ENCODE data around the gene SEPSECS. TPM values are rescaled to one million over a fixed set of nuclear protein-coding genes. Genes with fewer than 3 reads are reported as not detected.

Gene SEPSECS
- total and polyA plus RNA-seq, 2 of the 13 experiments (the other 11 are each of a cell fraction or from before 2014, with no cell fraction given): 9.4 to 14.3 TPM

- no peak for FAIRE-seq
- in situ Hi-C loops (cut with HindIII; ENCODE audit: extremely low pct_ligation_motif_present, low pct_unique_long_range_greater_than_20kb) (no loop called here), intact Hi-C loops (cut with micrococcal nuclease; ENCODE audit: unreplicated experiment) (no loop called here)
- TF ChIP-seq ZBTB10 (CRISPR knock-in tag; IDR thresholded peaks at IDR 0.05; ENCODE audit: borderline replicate concordance) (no peak), ZFP41 (CRISPR knock-in tag; IDR thresholded peaks at IDR 0.05; ENCODE audit: borderline replicate concordance) (no peak), KLF16 (CRISPR knock-in tag; IDR thresholded peaks at IDR 0.05) (no peak), ZUFSP (CRISPR knock-in tag; IDR thresholded peaks at IDR 0.05; ENCODE audit: borderline replicate concordance) (no peak), HOXA9 (CRISPR knock-in tag; IDR thresholded peaks at IDR 0.05; ENCODE audit: borderline replicate concordance) (no peak), ZNF580 (CRISPR knock-in tag; IDR thresholded peaks at IDR 0.05; ENCODE audit: borderline replicate concordance, low read depth) (no peak), GZF1 (CRISPR knock-in tag; IDR thresholded peaks at IDR 0.05) (no peak), ZNF33B (CRISPR knock-in tag; IDR thresholded peaks at IDR 0.05) (no peak), ZFAT (CRISPR knock-in tag; conservative IDR thresholded peaks at IDR 0.05) (no peak), SRY (CRISPR knock-in tag; IDR thresholded peaks at IDR 0.05) (no peak), SRSF4 (IDR thresholded peaks at IDR 0.05; ENCODE audit: low read depth, low read length, poor library complexity, severe bottlenecking) (no peak), HNRNPUL1 (IDR thresholded peaks at IDR 0.05; ENCODE audit: low read depth, low read length) (no peak)
- TF ChIP-seq, protein P1, sequence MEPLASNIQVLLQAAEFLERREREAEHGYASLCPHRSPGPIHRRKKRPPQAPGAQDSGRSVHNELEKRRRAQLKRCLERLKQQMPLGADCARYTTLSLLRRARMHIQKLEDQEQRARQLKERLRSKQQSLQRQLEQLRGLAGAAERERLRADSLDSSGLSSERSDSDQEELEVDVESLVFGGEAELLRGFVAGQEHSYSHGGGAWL (CRISPR knock-in tag; IDR thresholded peaks at IDR 0.05): no peak
- ChIA-PET POLR2A (interaction anchor here (0.8 kb wide), 1 partner anchor 8 kb away, joined by 3 read pairs; no protein-coding TSS in a partner anchor), CTCF (ENCODE audit: low intra/inter-chr PET ratio, low total read pairs) (no interaction called here)
- H3K9me3 ChIP-seq (ENCODE audit: low read length): no peaks in the 10 kb centered on the region
- H3K79me2 ChIP-seq (ENCODE audit: insufficient read depth, low read length): peaks cover 3% of the 10 kb centered on the region
- no peak overlapping the region for H3K4me2 ChIP-seq (ENCODE audit: low read depth, low read length)
- BruUV-seq (replicated peaks): no TSS peak
- H3K27me3 ChIP-seq (ENCODE audit: control insufficient read depth in 1 of 2, insufficient read depth in 2 of 2, low read length in 2 of 2): no peaks in the 10 kb centered on the region
- H2AFZ ChIP-seq (ENCODE audit: low read length): no peak overlapping the region
- no peak overlapping the region for H3K4me3 ChIP-seq (replicated peaks in 1 of 3; ENCODE audit: insufficient read depth in 1 of 3, low read depth in 2 of 3, low read length in 3 of 3)
- DNase-seq (ENCODE audit: low spot score): no peak
- no peak overlapping the region for H3K27ac ChIP-seq (ENCODE audit: extremely low read length, insufficient read depth, low read length)
- no peak overlapping the region for H3K9ac ChIP-seq (ENCODE audit: insufficient read depth, low read depth, low read length)
- H3K36me3 ChIP-seq (replicated peaks in 1 of 2; ENCODE audit: control insufficient read depth in 1 of 2, insufficient read depth in 2 of 2, low read length in 2 of 2): peaks cover 0 to 9% of the 10 kb centered on the region in 2 experiments; a peak in 2 of 5 replicates
- no peak for ATAC-seq
- H4K20me1 ChIP-seq (ENCODE audit: insufficient read depth, low read length): no peaks in the 10 kb centered on the region
- no peaks in the 10 kb centered on the region for H3K4me1 ChIP-seq (ENCODE audit: insufficient read depth, low read length)
Measured at GRCh38 chr4:25169446-25169845, 9.2 kb upstream of the SEPSECS start.
